GM19099 (cell line): Measurements from ENCODE around the gene FGGY.

Experiments used
- POLR2A ChIP-seq: IDR thresholded peaks from 3 replicates; pipeline ENCODE4 v1.6.1; 2011; ENCODE audit warnings: low read depth; ENCODE audit not compliant: insufficient read length; ENCODE audit errors: extremely low read depth

The FGGY gene

GRCh38 chr1:59701376-59701775, 404.5 kb downstream of the FGGY start:
- TF ChIP-seq POLR2A = no peak

- no peak for TF ChIP-seq POLR2A
Observed at GRCh38 chr1:59703226-59703917, 406.5 kb downstream of the FGGY start.

DNA sequence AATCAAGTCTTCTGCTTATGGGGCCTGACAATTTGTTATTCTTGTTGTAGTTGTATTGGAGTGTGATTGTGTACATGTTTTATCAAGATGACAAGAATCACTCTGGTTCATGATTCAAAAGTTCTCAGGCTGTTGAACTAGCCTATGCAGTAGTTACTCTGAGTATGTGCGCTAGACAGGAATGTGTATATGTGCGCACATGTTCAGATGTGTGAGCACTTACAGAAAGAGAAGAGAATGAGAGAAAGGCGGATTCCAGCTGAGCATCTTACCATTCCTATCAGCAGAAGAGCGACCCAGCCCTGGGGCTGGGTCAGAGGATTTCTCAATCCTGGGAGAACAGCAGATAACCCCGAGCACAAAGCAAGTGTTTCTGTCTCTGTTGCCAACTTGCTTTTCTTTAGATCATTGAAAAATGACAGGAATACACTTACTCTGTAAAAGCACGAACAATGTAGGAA, 407.1 kb downstream of the FGGY start:
- no peak for TF ChIP-seq POLR2A

DNA sequence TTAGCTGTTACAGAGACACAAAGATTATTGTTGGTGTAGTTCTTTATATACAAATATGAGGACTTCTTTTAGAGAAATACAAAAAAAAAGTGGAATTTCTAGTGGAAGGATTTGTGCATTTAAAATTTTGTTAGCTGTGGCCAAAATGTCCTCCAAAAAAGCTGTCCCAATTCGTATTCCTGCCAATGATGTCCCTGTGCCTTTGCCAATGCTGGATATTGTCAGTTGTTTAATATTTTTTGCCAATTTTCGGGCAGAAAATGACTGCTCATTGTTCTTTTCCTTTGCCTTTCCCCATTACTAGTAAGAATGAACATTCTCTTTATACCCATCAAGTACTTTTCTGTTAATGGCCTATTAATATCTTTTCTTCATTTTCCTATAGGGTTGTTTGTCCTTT, 407.8 kb downstream of the FGGY start:
- no peak for TF ChIP-seq POLR2A

- no peak for TF ChIP-seq POLR2A
Observed at GRCh38 chr1:59705466-59706302, 408.8 kb downstream of the FGGY start.

GRCh38 chr1:59706303-59706599, 409.4 kb downstream of the FGGY start:
- no peak for TF ChIP-seq POLR2A

DNA sequence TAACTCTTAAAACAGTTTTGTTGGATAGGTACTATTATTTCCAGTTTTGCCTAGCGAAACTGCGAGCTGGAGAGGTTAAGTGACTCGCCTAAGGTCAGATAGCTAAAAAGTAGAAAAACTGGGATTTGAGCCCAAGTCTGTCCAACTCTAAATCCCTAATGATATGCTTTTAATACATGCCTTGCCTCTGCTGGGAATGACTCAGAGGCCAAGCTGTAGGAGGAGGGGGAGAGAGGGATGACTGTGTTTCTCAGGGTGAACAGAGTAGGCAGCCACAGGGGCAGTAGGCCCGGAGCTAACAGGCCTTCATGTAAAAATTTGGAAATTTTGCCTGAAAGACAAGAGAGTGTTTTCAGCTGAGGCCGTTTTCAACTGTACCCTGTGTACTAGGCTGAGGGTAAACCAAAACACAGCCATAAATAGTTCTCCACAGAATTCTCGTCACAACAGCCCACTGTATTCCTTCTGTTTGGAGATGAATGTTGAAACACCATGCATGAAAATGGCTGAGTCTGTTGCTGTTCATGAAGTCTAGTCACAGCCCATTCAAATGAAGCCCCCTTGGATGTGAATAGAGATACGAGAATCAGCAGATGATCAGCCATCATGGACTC, 410.4 kb downstream of the FGGY start:
- TF ChIP-seq POLR2A = no peak

DNA sequence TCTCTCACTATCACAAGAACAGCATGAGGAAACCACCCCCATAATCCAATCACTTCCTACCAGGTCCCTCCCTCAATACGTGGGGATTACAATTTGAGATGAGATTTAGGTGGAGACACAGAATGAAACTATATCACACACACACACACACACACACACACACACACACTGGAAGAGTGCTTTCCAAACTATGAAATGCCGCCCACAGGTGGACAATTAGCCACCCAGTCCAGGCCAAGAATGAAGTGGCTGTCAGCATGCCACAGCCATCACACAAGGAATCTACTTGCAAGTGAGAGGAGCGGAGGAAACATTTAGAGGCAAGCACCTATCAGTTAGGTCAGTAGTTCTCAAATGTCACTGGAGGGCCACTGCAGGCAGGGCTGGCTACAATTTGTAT, 412.4 kb downstream of the FGGY start:
- no peak for TF ChIP-seq POLR2A

- TF ChIP-seq POLR2A = no peak
Observed at GRCh38 chr1:59714219-59714618, 417.3 kb downstream of the FGGY start.

DNA sequence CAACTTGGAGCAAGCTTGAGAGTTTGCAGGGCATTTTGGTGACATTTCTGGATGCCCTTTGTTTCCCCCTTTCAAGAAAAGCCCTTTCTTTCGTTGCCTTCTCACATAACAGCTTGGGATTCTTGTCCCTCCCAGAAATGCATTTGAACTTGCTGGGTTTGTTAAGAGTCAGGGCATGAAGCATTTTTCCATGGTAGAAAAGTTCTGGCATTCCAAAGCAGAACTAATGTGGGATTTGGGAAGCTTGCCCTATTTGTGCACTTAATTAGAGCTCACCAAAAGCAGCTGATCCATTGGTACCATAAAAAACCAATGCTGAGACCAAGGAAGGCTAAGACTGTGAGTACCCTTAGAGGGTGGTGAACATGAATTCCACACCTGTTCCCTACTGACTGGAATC, 418.1 kb downstream of the FGGY start:
- TF ChIP-seq POLR2A = no peak

GRCh38 chr1:59716832-59717231, 419.9 kb downstream of the FGGY start:
- TF ChIP-seq POLR2A = no peak

DNA sequence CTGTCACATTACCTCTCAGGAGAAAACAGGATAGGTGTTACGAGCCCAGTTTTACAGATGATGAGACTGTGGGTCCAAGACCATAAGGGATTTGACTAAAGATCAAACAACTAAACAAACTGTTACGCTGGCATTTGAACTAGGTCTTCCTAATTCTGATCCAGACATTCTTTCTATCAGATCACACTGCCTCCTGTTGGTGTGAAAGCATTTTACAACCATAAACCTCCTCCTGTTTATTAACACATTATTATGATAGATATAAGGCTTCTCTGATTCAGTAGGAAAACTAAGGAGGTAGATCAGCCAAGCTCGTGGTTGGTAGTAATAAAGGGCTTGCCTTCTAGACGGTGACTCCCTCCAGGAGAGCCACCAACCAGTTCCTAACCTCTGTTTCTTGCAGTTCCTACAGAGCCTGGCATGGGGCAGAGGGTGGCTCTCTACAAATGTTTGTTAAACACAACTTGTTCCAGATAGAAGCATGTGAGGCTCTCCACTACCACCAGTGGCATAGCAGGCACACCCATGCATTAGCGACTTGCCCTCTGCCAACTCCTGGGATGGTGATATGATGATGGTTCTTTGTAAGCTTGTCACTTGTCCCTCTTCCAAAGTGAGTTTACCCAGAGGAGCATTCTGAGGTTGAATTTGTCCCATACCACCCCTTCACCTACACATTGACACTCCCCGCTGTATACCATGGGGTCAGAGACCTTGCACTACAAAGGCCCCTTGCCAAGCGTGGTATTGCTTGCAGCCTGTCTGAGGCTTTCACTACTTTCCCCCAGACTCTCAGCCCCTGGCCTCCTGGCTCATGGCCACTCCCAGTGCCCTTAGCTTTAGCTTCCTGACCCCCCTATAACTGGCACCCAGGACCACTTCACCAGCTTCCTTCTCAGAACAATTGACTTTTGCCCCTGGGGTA, 421.4 kb downstream of the FGGY start:
- no peak for TF ChIP-seq POLR2A

DNA sequence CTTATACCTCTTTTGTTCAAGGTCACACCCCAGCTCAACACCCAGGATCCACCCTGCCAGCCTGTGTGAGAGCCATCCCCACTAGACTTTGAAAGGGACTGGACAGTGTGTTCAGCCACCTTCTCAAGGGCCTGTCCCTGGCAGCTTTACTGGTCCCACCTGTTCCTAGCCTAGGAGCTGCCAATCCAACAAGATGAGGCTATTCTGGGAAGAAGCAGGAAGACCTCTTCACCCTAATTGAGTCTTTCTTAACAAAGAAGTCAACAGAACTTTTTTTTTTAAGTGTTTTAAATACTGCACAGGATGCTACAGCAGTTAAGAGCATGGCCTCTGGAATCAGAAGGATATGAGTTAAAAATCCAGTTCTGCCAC, 422.1 kb downstream of the FGGY start:
- TF ChIP-seq POLR2A = no peak

DNA sequence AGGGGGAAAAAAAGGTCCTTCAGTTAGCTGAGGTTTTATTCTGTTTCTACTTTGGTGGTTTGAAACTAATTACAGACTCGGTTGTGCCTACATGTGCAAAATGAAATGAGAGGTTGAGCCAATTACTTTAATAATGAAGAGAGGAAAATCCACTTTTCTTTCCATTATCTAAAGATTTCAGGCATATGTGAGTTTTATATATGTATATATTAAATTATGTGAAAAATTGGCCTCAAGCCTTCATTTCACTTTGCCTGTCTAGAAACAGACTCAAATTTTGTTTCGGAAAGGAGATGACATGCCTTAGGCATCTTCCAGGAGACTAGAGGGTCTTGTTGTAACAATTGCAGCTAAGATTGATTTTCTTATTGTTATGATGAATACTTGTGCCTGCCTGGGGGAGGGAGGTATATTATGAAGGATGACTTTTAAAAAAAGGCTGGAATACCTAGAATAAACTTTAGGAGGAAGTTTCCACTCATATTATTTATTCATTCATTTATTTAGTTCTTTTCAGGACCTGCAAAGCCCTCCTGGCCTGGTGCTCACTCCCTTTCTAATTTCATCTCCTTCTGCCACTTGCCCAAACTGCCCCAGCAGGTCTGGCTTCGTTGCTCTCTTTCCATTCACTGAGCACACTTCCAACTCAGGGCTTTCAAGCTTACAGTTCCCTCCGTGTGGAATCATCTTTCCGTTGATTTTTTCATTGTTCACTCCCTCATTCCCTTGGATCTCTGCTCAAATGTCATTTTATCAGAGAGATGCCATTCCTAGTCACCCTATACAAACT, 423.6 kb downstream of the FGGY start:
- TF ChIP-seq POLR2A = no peak
